GM21423 (cell line): ENCODE results near the gene KCNMB2.
"Not testable (repeated sequence)": the region's sequence is repeated elsewhere in the genome, so short reads cannot be mapped to it uniquely, and the experiment has no call there.

Experiments used
- ATAC-seq: cut with Tn5 transposase; IDR thresholded peaks from one replicate; pipeline ENCODE4 v1.9.1; 2021; ENCODE audit warnings: mild to moderate bottlenecking, moderate library complexity; ENCODE audit not compliant: unreplicated experiment

The KCNMB2 gene

DNA sequence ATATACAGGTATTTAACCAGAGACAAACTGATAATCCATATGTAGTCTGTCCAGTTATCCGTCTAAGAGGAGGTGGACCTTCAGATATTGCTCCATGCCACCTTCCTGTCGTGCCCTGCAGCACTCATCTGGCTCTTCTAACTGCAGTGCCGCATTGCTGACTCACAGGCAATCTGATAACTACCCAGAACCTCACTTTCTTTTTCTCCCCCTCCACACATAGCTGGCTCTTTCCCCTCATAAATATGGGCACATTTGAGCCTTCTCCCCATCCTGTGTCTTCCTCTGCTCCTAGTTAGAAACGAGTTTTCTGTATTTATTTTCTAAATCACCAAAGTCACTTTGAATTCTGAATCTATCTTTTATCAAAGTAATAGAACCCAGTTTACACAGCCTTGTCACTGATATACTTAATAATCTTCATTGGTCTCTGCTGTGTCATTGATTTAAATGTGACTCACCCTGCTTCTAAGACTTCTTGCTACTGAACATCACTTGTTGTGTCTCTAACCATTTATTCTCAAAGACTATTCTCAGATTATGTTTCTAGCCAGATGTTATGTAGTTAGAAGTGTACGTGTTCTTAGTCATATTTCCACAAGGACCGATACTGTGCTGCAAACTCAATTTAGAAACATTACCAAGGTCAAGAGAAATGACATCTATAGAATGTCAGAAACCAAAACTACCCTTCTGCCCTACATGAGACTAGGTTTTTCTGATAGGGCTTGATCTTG lies 17.4 kb upstream of the KCNMB2 start:
- peak; percentile 82 for ATAC-seq

DNA sequence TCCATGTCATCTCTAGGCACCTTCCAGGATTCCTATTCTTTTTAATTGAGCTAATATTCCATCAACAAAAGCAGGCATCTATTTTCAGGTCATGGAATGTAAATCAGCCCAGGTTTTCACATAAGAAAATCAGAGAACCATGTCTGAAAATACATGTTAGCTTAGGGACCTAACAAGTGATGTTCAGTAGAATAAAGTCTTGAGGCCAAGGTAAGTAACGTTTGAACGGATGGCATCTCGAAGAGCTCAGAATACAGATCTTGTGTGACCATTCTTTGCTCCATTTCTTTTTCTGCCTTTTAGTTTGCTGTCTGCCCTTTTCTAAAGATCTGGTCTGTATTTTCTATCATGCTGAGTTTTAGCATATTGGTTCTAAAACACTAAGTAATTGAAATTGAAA lies 16.5 kb upstream of the KCNMB2 start:
- ATAC-seq: no peak

DNA sequence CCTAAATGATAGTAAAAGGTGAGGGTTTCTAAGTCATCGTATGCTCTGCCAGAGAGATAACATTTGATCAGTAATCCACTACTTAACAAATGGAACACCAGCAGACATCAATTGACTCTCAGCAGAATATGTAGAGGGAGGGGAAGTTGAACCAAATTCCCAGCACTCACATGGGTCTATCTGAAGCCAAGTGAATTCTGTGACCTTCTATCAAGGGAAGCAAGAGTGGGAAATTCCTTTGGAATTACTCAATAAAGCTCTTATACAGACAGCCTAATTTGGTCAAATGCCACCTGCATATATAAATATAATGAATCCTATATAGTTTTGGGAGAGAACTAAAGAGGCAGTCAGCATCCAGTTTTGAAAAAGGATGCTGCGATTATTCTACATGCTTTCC lies 15.8 kb upstream of the KCNMB2 start:
- ATAC-seq: no peak

DNA sequence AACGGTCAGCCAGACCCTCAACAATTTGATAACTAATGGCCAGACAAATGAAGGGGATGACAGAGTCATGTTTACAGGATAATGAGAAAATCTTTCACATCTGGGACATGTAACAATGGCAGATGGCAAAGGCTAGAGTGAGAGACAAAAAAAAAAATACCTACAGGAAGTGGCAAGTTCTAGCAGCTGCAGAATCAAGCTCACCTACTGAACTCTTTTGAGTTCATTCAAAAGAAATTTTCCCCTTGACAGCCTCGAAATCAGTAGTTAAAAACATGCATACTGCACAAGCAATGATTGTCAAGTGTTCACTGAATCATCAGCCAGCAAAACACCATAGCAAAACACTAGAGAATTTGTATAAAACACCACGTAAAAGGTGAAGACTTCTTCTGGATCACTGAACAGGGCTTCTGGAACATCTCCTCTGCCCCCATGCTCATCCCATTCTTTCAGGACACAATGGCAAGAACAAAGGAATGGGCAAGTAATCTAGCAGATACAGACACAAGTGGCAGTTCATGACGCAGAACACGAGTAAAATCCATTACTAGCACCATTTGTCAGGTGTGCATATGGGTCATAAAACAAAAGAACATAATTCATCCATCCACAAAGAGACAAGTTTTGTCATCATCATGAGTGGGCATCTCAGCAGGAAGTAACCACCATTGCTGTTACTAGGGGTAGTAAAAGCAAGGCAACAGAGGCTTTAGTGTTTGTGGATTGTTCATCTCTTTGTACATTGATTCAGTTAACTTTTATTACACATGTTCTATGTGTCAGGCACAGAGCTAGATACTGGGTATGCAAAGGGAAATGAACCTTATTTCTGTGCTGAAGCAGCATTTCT lies 13.8 kb upstream of the KCNMB2 start:
- no peak for ATAC-seq

DNA sequence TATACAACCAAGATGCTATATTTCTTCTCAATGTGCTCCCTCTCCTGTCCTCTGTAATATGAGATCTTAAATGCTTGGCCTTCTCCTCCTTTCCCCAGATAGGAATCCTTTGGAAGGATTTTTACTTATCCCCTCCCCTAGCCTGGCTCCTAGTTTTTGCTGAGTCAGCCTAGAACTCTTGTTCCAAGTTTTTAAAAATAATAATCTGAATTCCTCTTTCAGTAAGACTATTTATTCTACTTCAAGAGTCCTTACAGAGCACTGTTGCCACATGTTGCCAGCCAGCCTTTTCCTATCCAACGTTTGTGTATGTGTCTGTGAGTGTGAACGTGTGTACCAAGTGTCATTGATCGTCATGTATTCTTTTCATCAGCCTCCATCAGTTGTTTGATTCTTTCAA lies 11.0 kb upstream of the KCNMB2 start:
- no peak for ATAC-seq

DNA sequence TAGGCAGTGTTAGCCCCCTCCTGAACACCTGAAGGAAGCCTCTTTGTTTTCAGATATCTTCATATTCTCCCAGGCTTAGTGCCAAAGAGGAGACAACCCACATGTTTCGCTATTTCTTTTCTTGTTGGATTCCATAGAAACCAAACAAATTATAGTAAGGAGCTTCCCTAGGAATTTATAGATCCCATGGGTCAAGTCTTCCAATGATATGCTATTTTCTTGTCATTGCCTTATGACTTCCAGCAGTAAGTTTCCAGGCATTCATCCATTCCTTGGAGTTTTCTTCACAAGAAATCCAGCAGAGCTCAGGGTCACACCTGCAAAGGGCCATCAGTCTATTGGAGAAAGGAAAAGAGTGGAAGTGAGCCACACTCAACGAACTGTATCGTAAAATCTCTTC lies 9.9 kb upstream of the KCNMB2 start:
- ATAC-seq: no peak

DNA sequence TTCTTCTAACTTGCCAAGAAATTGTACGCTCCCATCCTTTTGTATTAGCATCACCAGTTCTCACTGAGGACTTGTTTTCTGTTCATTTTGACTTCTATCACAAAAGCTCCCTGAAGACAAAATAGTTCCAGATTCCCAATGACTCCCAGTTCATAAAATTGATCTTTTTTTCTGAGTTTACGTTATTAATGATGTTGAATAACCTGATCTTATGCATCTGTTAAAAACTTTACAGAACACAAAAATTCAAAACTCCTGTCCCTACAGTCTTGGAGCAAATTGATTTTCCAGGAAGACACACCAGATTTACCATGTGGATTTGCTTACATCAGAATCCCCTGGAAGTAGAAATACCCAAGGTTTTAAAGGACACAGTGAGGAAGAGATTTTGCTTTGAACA lies 8.3 kb upstream of the KCNMB2 start:
- ATAC-seq: no peak

DNA sequence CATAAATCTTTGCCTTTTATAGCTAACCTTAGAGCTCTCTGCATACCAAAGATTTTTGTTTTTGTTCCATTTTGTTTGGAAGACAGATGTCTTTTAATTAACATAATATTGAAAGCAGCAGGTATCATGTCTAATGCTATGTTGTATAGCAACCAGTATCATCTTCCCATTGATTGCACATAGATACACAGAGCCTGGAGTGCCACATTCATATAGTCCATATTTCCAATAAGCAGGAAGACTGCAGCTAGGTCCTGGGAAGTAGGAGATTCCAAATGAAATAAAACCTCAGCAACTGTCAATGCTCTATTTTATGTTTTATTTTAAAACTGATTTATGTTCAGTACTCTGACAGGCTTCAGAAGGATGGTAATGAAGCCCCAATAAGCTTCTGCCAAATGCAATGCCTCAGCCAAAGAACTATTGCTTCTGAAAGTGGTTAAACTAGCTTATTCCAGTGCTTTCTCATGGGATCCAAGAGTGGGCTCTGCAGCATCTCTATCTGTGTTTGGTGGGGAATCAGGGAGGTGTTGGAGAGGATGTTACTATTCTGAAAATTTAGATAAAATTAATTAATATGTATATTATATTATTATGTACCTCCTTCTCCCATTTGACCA lies 6.5 kb upstream of the KCNMB2 start:
- no peak for ATAC-seq

DNA sequence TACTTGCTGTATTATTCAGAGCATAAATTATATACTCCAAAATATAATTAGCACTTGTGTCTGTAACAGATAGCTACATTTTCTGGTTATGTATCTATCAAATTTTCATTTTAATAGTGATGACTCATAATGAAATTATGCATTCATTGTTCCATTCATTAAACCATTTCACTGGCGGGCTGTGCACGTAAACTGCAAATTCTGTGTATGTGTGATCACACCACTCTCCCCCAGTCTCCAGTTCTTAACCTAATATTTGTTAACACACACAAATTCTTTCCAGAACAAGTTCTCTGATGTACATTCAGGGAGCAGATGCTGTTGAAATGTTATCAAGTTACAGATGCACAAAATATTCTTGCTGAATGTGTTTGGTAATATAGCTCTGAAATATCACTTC lies 3.8 kb upstream of the KCNMB2 start:
- no peak for ATAC-seq

DNA sequence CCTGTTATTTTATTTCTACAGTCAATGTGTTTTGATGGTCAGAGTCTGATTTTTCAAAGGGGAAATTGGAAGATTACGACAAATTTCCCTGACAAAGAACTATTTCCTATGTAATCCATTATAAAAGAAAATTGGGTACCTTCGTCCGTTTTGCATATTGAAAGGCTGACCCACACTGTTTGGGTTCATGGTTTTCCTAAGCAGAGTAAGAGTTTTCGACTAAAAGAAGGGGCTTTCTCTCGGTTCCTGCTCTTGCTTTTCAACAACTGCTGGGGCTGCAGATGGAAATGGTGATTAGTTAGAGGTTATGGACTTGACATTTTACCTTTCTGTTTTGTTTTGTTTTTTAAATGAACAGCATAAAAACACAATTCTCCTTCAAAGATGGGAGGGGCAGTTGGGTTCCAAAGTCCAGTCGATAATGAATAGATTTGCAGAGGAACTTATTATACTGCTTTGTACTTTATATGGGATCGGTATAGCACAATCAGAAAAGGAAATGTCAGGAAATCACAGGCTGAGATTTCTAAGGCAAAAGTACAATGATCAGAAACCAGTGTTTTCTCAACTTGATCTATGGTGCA lies 978 bp downstream of the KCNMB2 start:
- no peak for ATAC-seq

DNA sequence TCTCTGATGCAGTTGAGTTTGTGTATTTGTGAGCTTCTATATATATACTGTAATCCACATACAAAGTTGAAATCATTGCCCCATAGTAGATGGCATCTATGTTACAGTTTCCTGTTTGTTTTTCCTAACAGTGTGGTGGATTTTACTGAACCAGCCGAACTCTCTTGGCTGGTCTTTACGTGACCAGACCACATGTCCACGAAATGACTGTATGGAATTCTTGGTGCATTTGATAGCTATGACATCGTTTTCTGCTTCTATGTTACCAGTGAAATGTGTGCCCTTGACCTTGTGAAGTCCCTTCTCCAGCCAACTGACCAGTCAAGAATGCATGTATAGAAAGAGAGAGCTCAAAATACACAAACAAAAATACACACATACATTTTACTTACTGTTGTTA lies 1.8 kb downstream of the KCNMB2 start:
- ATAC-seq: no peak

DNA sequence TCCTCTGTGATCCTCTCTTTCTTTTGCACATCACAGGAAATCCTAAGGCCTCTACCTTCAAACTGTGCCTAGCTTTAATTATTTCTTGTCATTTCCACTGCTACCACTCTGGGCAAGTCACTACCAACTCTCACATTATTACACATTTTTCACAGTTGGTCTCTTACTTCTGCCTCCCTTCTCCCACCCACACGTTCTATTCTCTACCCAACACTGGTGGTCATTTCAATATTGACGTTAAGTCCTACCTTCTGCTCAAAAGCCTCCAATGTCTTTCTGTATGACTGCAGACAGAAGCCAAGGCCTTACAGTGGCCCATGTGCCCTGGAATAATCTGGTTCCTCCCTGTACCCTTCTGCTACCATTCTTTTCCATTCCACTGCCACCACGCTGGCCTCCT lies 3.9 kb downstream of the KCNMB2 start:
- ATAC-seq: no peak

DNA sequence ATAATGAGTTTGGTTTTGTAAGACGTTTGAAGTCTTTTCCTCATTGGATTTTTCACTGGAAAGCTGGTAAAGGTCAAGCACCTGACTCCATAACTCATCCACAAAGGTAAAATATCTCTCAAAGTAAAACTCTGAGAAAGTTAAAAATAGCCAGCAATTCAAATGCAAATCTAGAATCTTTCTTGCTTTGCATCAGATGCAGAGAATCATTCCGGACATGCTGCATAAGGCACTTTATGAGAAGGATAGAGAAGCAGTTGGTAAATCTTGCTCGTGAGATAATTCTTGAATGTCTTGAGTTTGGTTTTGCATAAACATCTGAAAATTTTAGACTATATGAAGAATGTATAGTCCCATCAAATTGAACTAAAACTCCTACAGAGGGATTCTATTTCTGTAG lies 9.1 kb downstream of the KCNMB2 start:
- ATAC-seq: no peak

DNA sequence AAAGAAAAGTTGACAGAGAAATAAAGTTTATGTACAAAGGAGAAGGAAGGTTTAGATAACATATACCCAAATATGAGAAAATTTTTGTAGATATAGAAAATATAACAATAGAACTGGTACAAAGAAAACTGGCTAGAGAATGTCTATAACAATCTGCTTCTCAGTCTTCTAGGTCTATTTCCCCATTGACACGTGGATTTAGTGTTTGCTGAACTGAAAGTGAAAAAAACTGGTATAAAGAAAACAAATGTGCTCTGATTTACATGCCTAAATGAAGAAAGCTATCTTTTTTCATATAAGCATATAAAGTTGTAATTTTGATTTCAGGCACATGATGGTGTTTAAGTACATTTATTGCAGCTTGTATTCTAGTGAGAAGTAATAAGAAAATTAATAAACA lies 9.8 kb downstream of the KCNMB2 start:
- no peak for ATAC-seq

DNA sequence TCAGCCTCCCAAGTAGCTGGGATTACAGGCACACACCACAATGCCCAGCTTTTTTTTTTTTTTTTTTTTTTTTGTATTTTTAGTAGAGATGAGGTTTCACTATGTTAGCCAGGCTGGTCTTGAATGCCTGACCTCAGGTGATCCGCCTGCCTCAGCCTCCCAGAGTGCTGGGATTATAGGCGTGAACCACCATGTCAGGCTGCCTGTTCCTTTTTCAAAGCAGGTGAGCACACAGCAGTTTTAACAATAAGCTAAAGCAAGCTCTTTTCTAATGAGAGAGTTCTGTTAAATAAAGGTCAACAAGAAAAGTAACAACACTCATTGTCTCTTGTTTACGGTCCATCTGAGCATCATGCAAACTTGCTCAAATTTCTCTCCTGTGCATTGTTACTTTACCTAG lies 13.2 kb downstream of the KCNMB2 start:
- not testable (repeated sequence) for ATAC-seq

DNA sequence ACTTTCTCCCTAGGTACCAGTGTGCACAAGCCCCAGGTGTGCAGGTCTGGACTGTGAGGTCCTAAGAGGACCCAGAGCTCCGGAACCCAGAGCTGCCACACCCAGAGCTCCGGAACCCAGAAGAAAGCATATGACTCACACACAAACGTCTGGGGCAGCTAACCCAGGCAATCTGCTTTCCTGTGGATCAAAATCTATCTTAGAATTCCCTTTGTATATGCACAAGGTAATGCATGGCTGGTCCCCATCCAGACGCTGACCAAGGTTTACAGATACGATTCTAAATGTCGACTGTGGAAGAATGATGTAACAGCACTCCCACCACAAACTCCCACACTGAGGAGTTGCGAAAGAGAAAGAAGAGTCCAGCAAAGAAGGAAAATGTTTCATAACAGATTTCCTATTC lies 15.7 kb downstream of the KCNMB2 start:
- ATAC-seq: no peak

DNA sequence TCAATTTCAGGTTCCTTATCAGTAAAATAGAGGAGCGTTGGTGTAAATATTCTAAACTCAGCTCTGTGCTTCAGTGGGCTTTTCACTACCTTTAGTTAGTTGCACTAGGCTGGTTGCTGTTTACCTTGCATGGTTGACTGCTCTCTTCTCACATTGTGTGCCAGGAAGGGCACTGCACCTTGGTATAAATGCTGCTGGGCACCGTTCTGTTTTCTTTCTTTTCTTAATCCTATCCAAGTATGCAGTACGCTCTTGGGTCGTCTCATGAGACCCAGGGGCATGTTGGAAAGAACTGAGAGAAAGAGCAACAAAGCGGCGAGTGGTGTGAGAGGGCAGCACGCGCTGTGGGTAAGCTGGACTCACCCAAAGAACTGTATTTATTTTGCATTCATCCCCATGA lies 22.4 kb downstream of the KCNMB2 start:
- no peak for ATAC-seq

DNA sequence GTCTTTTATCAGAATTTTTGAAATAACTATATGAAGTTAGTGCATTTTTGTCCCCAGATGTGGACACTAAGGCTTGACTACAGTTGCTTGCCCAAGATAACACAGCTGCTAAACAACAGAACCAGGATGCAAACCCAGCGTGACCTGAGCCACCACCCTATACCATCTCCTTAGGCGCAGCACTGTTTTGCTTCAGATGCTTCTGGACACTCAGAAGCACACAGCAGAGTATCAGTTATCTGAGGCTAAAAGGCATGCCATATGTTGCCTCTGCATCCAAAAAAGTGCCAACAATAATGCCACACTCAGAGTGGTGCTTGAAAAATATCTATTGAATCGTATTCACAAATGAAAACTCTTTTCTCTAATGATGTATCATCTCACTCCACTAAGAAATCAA lies 24.5 kb downstream of the KCNMB2 start:
- no peak for ATAC-seq

DNA sequence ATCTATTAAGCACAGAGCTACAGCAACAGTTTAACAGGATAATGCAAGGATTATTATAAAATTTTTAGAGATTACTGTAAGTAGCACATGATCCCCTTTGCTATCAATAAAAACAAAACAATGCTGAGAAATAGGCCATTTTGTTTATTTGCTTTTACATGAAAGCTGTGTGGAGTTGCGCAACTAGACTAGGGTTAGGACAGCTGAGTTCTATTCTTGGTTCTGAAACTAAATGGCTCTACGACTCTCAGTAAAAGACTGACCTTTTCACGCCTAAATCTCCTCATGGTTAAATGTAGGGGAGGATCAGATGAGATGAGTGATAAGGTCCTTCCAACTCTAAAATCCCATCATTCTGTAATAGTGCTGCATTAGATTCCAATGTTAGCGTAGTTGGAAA lies 25.0 kb downstream of the KCNMB2 start:
- ATAC-seq: no peak

DNA sequence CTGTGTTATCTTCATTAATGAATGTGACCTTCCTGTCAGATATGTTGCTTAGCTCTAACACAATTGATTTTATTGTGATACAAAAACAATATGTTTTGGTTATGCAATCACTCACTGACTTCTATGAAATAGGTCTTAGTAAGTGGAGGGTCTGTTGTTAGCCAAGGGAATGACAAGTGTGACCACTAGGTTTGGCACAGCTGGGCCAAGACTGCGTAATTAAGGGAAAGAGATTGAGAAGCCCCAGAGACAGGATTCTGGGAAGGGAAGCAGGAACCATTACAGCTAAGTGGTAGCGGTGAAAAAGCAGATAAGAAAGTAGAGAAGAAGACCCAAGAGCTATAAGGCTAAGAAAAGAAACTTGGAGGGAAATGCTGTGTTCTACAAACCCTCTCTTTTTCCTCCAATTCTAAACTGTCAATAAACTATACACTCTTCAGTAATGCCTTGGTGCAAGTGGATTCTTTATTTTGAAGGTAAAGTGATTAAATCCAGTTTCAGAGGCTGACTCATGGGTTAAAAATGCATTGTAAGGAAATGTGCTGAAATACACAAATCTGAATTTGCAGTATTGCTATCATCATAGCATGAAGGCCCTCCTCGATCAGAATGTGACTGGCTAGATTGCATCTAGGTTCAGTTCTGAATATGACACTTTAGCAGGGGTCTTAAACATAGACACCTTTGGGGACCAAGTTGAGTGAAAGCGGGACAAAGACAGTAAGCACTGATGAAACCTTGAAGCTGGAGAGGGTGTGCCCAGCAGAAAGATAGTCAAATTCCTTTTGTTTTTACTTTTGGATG lies 26.1 kb downstream of the KCNMB2 start:
- no peak for ATAC-seq

DNA sequence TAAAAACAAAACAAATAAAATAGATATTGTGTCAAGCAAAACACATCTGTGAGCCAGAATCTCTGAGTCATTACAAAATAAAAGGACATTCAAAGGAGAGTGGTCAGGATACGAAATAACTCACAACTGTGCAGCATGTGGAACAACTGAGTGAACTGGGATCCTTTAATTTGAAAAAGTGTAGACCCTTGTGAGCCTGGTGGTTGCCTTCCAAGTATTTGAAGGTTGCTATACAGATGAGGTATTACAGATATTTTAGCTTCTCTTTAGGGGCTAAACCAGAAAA lies 26.7 kb downstream of the KCNMB2 start:
- ATAC-seq: no peak
